NCI-H345 treated with DMSO at 0.1 percent for 48 hours (cell line): ENCODE measurements around the gene MAOA.

Experiments used
- DNase-seq: peaks from one replicate; lab custom pipeline; 2025; ENCODE audit not compliant: unreplicated experiment; lab: John Stamatoyannopoulos, UW

MAOA gene

DNA sequence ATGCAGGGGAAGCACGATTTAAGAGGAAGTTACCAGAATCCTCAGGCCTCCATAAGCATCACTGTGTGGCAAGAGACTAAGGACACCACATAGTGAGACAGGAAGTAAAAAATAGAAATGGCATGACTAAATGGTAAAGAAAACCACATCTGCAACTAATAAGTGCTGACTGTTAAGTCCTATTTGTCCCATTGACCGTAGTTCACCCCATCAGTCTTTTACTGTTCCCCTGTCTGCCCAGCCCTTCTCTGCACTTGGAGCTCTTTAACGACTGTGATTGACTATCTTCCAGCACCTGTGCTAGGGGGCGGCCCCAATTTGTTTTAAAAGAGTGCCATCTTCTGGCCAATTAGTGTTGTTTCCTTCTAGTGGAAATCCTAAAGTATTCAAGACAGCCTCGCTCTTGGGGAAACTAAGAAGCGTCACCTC is 94.2 kb downstream of the MAOA start:
- peak; percentile 67 for DNase-seq

DNA sequence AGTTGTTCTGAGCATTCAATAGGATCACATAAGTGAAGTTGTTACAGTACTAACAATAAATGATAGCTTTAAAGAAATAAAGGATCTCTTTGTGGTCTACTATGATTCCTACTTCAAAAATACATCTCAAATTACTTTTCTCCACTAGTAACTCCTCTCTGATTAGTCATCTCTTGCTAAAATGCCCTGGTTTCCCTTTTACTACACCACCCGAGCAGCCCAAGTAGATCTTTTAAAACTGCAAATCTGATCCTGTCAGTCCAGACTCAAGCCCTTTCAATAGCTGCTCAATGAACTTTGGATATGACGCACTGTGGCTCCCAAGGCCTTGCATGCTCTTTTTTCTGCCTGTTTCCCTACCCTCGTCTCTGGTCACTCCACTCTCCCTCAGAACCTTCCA is 97.5 kb downstream of the MAOA start:
- DNase-seq, result no peak

- no peak for DNase-seq
These were observed 100.0 kb downstream of the MAOA start for GRCh38 chrX:43756076-43756475.

- DNase-seq, result no peak
These were observed 101.9 kb downstream of the MAOA start for GRCh38 chrX:43758044-43758443.

- no peak for DNase-seq
These were observed 130.0 kb downstream of the MAOA start for GRCh38 chrX:43785930-43786591.
